OCI-LY3 (cell line): ENCODE data around the gene CDHR2.

Source experiments
- CTCF ChIP-seq: fragments of 200-600, 300-600 bp; sonication (generic); IDR thresholded peaks from 2 replicates; pipeline ENCODE4 v1.5.1; 2014; ENCODE audit warnings: antibody characterized with exemption, low read length, low read depth
- EZH2phosphoT487 ChIP-seq: fragments of 200-600 bp; shearing (Covaris generic); IDR thresholded peaks from 2 replicates; pipeline ENCODE4 v1.6.1; 2018; ENCODE audit warnings: antibody characterized with exemption, mixed run types, low read depth

DNA sequence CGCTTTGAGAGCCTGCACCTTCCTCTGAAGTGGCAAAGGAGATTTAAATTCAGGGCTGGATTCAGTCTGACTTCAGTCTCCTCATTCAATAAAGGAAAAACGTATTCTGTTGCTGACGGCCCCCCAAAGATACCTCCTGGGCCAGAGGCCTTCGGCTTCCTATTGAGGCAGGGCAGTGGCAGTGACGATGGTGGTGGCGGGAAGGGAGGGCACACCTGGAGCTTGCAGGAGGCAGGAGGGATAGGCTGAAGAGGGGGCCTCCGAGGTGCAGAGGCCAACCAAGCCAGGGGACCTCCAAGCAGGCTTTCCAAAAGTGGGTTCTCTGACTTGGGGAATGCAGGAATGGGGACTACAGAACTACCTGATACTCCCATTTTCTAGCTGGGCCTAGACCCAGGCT lies 27.9 kb upstream of the CDHR2 start:
- TF ChIP-seq CTCF = no peak
- TF ChIP-seq EZH2phosphoT487 = no peak
